H1 (cell line): ENCODE data around the gene ARHGEF35. TPM values are rescaled to one million over a fixed set of nuclear protein-coding genes. Genes with fewer than 3 reads are reported as not detected.

Experiments
- CHD7 ChIP-seq: fragments of 300-600 bp; sonication (generic); IDR thresholded peaks from 2 replicates; pipeline ENCODE4 v1.7.1; 2012; ENCODE audit warnings: low read length, moderate library complexity, mild to moderate bottlenecking, inconsistent platforms; ENCODE audit not compliant: insufficient replicate concordance
- TEAD4 ChIP-seq: IDR thresholded peaks from 2 replicates; pipeline ENCODE4 v1.6.1; 2012; ENCODE audit warnings: low read depth, low read length, inconsistent platforms, mixed read lengths
- polyA plus RNA-seq, 7 experiments: library from polyadenylated mRNA; depleted of rRNA in 3 of 7; stranded (reverse) in 5 of 7; unstranded in 2 of 7; fragments of >200 nt in 5 of 7; fragments of 200-250 nt in 2 of 7; gene quantifications; 1 replicate in 5 of 7; 2 replicates in 1 of 7; 4 replicates in 1 of 7; pipeline versions ENCODE4 v1.2.1 to v1.2.3, GENCODE V29; 2011 to 2013; ENCODE audit warnings: missing spikeins in 2 of 7, mixed read lengths in 2 of 7
- total RNA-seq: library from RNA; stranded (reverse); fragmentation: NEBNext Ultra II Directional; extraction: Animal tissue kit (Norgen Biotek cat#: 25700); gene quantifications from 2 replicates; pipeline ENCODE4 v1.2.1, GENCODE V29; 2021

Gene ARHGEF35
- total and polyA plus RNA-seq, 2 of the 8 experiments (the other 6 are each of a cell fraction or from before 2014, with no cell fraction given): 1.3 to 11.8 TPM

GRCh38 chr7:144142187-144142586 lies 53.4 kb downstream of the ARHGEF35 start (continued):
- no peak for TF ChIP-seq CHD7
- TF ChIP-seq TEAD4: no peak
